Common myeloid progenitor, CD34-positive (primary cell): Measurements from ENCODE around the gene MT3.

Source experiments
- CTCF ChIA-PET: fragments of 350-600 bp; sonication (Branson Sonifier 250); formaldehyde crosslinking; loops from one replicate; lab custom pipeline; 2021; ENCODE audit warnings: antibody characterized with exemption; lab: Charles Lee
- POLR2A ChIA-PET: fragments of 350-600 bp; sonication (Branson Sonifier 250); formaldehyde crosslinking; loops from one replicate; lab custom pipeline; 2021; ENCODE audit warnings: antibody characterized with exemption; lab: Charles Lee
- DNase-seq, 3 donors: peaks; one replicate each; pipeline versions ENCODE4 v3.0.0 to v3.0.0-alpha.2; 2013
- H3K27ac ChIP-seq, 2 experiments: 1 replicate in 1 of 2; 2 replicates in 1 of 2; pipeline ENCODE4 v1.7.0; 2013; ENCODE audit warnings: inconsistent platforms in 2 of 2, low read length in 2 of 2, mild to moderate bottlenecking in 2 of 2, low read depth in 1 of 2, moderate library complexity in 1 of 2; ENCODE audit not compliant: severe bottlenecking in 2 of 2, insufficient read depth in 1 of 2, poor library complexity in 1 of 2
- H3K27me3 ChIP-seq, 5 experiments: replicated peaks in 2 of 5; 1 replicate in 3 of 5; 2 replicates in 2 of 5; pipeline versions ENCODE4 v1.6.1 to v1.7.0; 2013; ENCODE audit warnings: low read length in 4 of 5, mild to moderate bottlenecking in 2 of 5, moderate library complexity in 2 of 5, inconsistent platforms in 1 of 5; ENCODE audit not compliant: insufficient read depth in 5 of 5, control insufficient read depth in 4 of 5
- H3K36me3 ChIP-seq, 4 experiments: 1 replicate in 2 of 4; 2 replicates in 2 of 4; pipeline versions ENCODE4 v1.6.1 to v1.7.0; 2013; ENCODE audit warnings: low read length in 3 of 4, control low read depth in 1 of 4, mild to moderate bottlenecking in 1 of 4; ENCODE audit not compliant: control insufficient read depth in 4 of 4, insufficient read depth in 4 of 4
- H3K4me1 ChIP-seq, 4 experiments: 1 replicate in 3 of 4; 2 replicates in 1 of 4; pipeline versions ENCODE4 v1.6.1 to v1.7.1; 2013; ENCODE audit warnings: low read length in 3 of 4, mild to moderate bottlenecking in 3 of 4, control low read depth in 1 of 4, inconsistent platforms in 1 of 4, moderate library complexity in 1 of 4; ENCODE audit not compliant: control insufficient read depth in 4 of 4, insufficient read depth in 4 of 4; ENCODE audit errors: control extremely low read depth in 1 of 4
- H3K4me3 ChIP-seq, 7 experiments: 1 replicate in 4 of 7; 2 replicates in 3 of 7; pipeline versions ENCODE4 v1.5.1 to v1.7.0; 2013; ENCODE audit warnings: mild to moderate bottlenecking in 7 of 7, low read length in 6 of 7, moderate library complexity in 6 of 7, inconsistent platforms in 2 of 7, low read depth in 2 of 7, control low read depth in 1 of 7; ENCODE audit not compliant: insufficient read depth in 4 of 7, control insufficient read depth in 1 of 7; ENCODE audit errors: extremely low read depth in 1 of 7
- H3K9me3 ChIP-seq, 5 experiments: 1 replicate in 4 of 5; 2 replicates in 1 of 5; pipeline versions ENCODE4 v1.6.1 to v1.7.1; 2013; ENCODE audit warnings: low read length in 4 of 5, mild to moderate bottlenecking in 2 of 5, inconsistent platforms in 1 of 5, low read depth in 1 of 5, moderate library complexity in 1 of 5; ENCODE audit not compliant: control insufficient read depth in 4 of 5, insufficient read depth in 2 of 5; ENCODE audit errors: control extremely low read depth in 1 of 5
- WGBS: methylation state at CpG from one replicate; pipeline ENCODE4 v1.1.5; 2013; ENCODE audit not compliant: insufficient coverage; 5-methylcytosine and 5-hydroxymethylcytosine counted together

Gene MT3

GRCh38 chr16:56561126-56561525 is 28.2 kb upstream of the MT3 start:
- Histone ChIP-seq H3K4me1 (no peaks in the 10 kb centered on the region), H3K4me3 (no peak overlapping the region), H3K27me3 (peaks cover 0 to 7% (median 0%) of the 10 kb centered on the region in 5 experiments), H3K36me3 (no peaks in the 10 kb centered on the region), H3K9me3 (no peaks in the 10 kb centered on the region), H3K27ac (no peak overlapping the region)
- ChIA-PET POLR2A (no interaction called here), CTCF (interaction anchor here (0.9 to 1.5 kb wide), 3 partner anchors 15 to 45 kb away, joined by 3 to 5 read pairs (median 4); no protein-coding TSS in a partner anchor)
- 100% methylated on average over 1 of the region's 1 CpG for WGBS
- DNase-seq = no peak

GRCh38 chr16:56564793-56565477 is 24.4 kb upstream of the MT3 start, which contains the start of gene MT4:
MT4 (plus strand) TSS chr16:56565073; CDS start chr16:56565129, 56 bp downstream.
- 91% methylated on average over 9 of the region's 12 CpGs for WGBS
- Histone ChIP-seq H3K36me3 (no peaks in the 10 kb centered on the region), H3K27ac (no peak within 1 kb of the TSS), H3K4me1 (no peaks in the 10 kb centered on the region), H3K4me3 (no peak within 1 kb of the TSS), H3K27me3 (peaks cover 0 to 13% (median 0%) of the 10 kb centered on the region in 5 experiments), H3K9me3 (no peaks in the 10 kb centered on the region)
- no peak for DNase-seq
- ChIA-PET POLR2A (no interaction called here), CTCF (interaction anchor here (1.9 kb wide), 1 partner anchor 46 kb away, joined by 4 read pairs; no protein-coding TSS in a partner anchor)

GRCh38 chr16:56569971-56570370 is 19.4 kb upstream of the MT3 start:
- no peaks in the 10 kb centered on the region for H3K36me3 ChIP-seq
- no peak for DNase-seq
- ChIA-PET POLR2A (no interaction called here), CTCF (interaction anchor here (1.0 to 1.2 kb wide), 4 partner anchors 32 to 132 kb away, joined by 3 to 4 read pairs (median 3); no protein-coding TSS in a partner anchor)
- H3K4me3 ChIP-seq = no peak overlapping the region
- WGBS = 100% methylated on average over 1 of the region's 1 CpG
- H3K4me1 ChIP-seq = no peaks in the 10 kb centered on the region
- peaks cover 0 to 4% (median 0%) of the 10 kb centered on the region in 5 experiments for H3K9me3 ChIP-seq
- peaks cover 0 to 8% (median 2%) of the 10 kb centered on the region in 5 experiments for H3K27me3 ChIP-seq
- no peak overlapping the region for H3K27ac ChIP-seq

- no peaks in the 10 kb centered on the region for H3K4me1 ChIP-seq
- H3K9me3 ChIP-seq = peaks cover 0 to 4% (median 0%) of the 10 kb centered on the region in 5 experiments
- ChIA-PET POLR2A (no interaction called here), CTCF (interaction anchor here (0.9 to 2.9 kb wide), 4 partner anchors 24 to 97 kb away, joined by 3 to 15 read pairs (median 4); partner anchors contain the start of gene MT1G)
- DNase-seq = no peak
- 97% methylated on average over 11 of the region's 11 CpGs for WGBS
- H3K27ac ChIP-seq = no peak overlapping the region
- H3K27me3 ChIP-seq = peaks cover 0 to 8% (median 2%) of the 10 kb centered on the region in 5 experiments
- H3K4me3 ChIP-seq = no peak overlapping the region
- H3K36me3 ChIP-seq = no peaks in the 10 kb centered on the region
Measured at GRCh38 chr16:56571525-56571924, 17.8 kb upstream of the MT3 start.

- no peak overlapping the region for H3K4me3 ChIP-seq
- no peak for DNase-seq
- no peaks in the 10 kb centered on the region for H3K36me3 ChIP-seq
- ChIA-PET CTCF (interaction anchor here (1.2 kb wide), 1 partner anchor 60 kb away, joined by 3 read pairs; no protein-coding TSS in a partner anchor), POLR2A (no interaction called here)
- peaks cover 0 to 2% (median 0%) of the 10 kb centered on the region in 5 experiments for H3K27me3 ChIP-seq
- H3K27ac ChIP-seq = no peak overlapping the region
- no peaks in the 10 kb centered on the region for H3K4me1 ChIP-seq
- H3K9me3 ChIP-seq = peaks cover 0 to 4% (median 0%) of the 10 kb centered on the region in 5 experiments
- 100% methylated on average over 1 of the region's 1 CpG for WGBS
Measured at GRCh38 chr16:56574625-56575024, 14.7 kb upstream of the MT3 start.

- POLR2A ChIA-PET = no interaction called here
- H3K4me1 ChIP-seq = peaks cover 0 to 3% (median 1%) of the 10 kb centered on the region in 4 experiments
- no peaks in the 10 kb centered on the region for H3K36me3 ChIP-seq
- peaks cover 0 to 2% (median 0%) of the 10 kb centered on the region in 5 experiments for H3K27me3 ChIP-seq
- WGBS = 13% methylated on average over 7 of the region's 8 CpGs
- peak; percentile 74 to 83 (median 81) for DNase-seq
- H3K4me3 ChIP-seq = no peak overlapping the region
- CTCF ChIA-PET = interaction anchor here (0.8 to 4.1 kb wide), 19 partner anchors 10 to 241 kb away, joined by 3 to 53 read pairs (median 4); no protein-coding TSS in a partner anchor
- H3K27ac ChIP-seq = no peak overlapping the region
- H3K9me3 ChIP-seq = peaks cover 0 to 4% (median 0%) of the 10 kb centered on the region in 5 experiments
Measured at GRCh38 chr16:56576585-56577299, 12.6 kb upstream of the MT3 start.
